Astrocyte of the spinal cord (primary cell): Measurements from ENCODE around the gene RAB38.

Experiments
- DNase-seq: peaks from one replicate; pipeline ENCODE4 v3.0.0; 2011; ENCODE audit warnings: low read depth, low spot score
- H3K4me3 ChIP-seq: 2 replicates; pipeline ENCODE4 v1.5.1; 2011; ENCODE audit warnings: low read depth, mild to moderate bottlenecking, low read length, moderate library complexity
- CTCF ChIP-seq: IDR thresholded peaks from 2 replicates; pipeline ENCODE4 v1.5.1; 2012; ENCODE audit warnings: low read depth, mild to moderate bottlenecking, low read length, inconsistent platforms
- in situ Hi-C: cut with HindIII; loops from 2 replicates; pipeline ENCODE4 v1.10.0; 2017; ENCODE audit warnings: low sequenced_read_pairs

The RAB38 gene

GRCh38 chr11:88164806-88165585, 10.2 kb downstream of the RAB38 start:
- in situ Hi-C loops, result no loop called here
- no peak for DNase-seq
- no peak for TF ChIP-seq CTCF
- H3K4me3 ChIP-seq, result no peak overlapping the region

- no peak overlapping the region for H3K4me3 ChIP-seq
- in situ Hi-C loops, result no loop called here
- no peak for DNase-seq
- no peak for TF ChIP-seq CTCF
These were observed 10.9 kb downstream of the RAB38 start for GRCh38 chr11:88164320-88164719.

- TF ChIP-seq CTCF, result no peak
- DNase-seq, result no peak
- H3K4me3 ChIP-seq, result no peak overlapping the region
- in situ Hi-C loops, result no loop called here
These were observed 17.2 kb downstream of the RAB38 start for GRCh38 chr11:88158081-88158480.

- TF ChIP-seq CTCF, result no peak
- H3K4me3 ChIP-seq, result no peak overlapping the region
- DNase-seq, result no peak
- in situ Hi-C loops, result no loop called here
These were observed 17.9 kb downstream of the RAB38 start for GRCh38 chr11:88157370-88157769.

GRCh38 chr11:88152381-88152780, 22.9 kb downstream of the RAB38 start:
- DNase-seq, result no peak
- in situ Hi-C loops, result no loop called here
- no peak overlapping the region for H3K4me3 ChIP-seq
- TF ChIP-seq CTCF, result no peak

GRCh38 chr11:88151709-88152265, 23.5 kb downstream of the RAB38 start:
- in situ Hi-C loops, result no loop called here

More at GRCh38 chr11:88151709-88152265, 23.5 kb downstream of the RAB38 start:
- no peak for TF ChIP-seq CTCF
- no peak for DNase-seq
- H3K4me3 ChIP-seq, result no peak overlapping the region
